ENCODE data around the gene DYTN.

DNA sequence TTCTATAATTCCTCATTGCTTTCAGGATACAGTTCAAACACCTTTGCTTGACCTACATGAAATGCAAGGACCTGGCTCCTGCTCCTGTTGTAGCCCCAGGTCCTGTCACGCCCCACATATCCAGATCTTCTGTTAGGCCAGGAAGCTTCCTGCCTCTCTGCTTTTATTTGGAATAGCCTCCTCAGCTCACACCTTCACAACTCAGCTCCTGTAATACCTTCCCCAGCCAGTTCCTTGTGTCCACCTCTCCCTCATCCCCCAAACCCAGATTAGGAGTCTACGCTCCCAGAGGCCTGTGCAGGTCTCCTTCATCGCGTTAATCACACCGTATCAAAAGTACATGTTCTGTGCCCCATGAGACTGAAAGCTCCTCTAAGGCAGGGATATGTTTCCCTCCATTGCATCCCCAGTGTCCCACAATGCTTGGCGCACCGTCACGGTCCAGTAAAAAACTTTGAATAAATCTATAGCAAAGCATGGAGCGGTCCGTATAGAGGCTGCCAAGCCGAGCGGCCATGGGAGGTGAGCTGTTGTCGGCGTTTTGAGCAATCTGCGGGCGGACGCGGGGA, 46.6 kb upstream of the DYTN start:
- TF ChIP-seq POLR2AphosphoS5 (IDR thresholded peaks at IDR 0.05; ENCODE audit: low read depth, low read length) (no peak), POLR2A (IDR thresholded peaks at IDR 0.05; ENCODE audit: low read depth, low read length) (no peak), TAF1 (IDR thresholded peaks at IDR 0.05; ENCODE audit: borderline replicate concordance, low read depth, low read length) (no peak)

All from GM12892 (cell line).